ENCODE results near the gene PITHD1.
"Not testable (repeated sequence)": the region's sequence is repeated elsewhere in the genome, so short reads cannot be mapped to it uniquely, and the experiment has no call there.

DNA sequence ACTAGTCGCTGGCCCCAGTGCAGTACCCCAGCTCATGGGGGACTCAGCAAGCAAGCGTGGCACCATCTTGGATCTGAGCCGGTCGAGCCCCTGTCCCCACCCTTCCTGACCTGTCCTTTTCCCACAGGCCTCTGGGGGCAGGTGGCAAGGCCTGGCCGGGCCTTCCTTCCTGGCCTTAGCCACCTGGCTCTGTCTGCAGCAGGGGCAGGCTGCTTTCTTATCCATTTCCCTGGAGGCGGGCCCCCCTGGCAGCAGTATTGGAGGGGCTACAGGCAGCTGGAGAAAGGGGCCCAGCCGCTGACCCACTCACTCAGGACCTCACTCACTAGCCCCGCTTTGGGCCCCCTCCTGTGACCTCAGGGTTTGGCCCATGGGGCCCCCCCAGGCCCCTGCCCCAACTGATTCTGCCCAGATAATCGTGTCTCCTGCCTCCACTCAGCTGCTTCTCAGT is 16.5 kb downstream of the PITHD1 start:
- TF ChIP-seq CTCF, POLR2A (IDR thresholded peaks at IDR 0.05): not testable (repeated sequence)
